Osteoblast (primary cell): Measurements from ENCODE around the gene ANP32A. TPM values are rescaled to one million over a fixed set of nuclear protein-coding genes. Genes with fewer than 3 reads are reported as not detected.
A peak's percentile ranks its signal among the peaks of the same experiment; 100 is the strongest.

Experiments
- DNase-seq: peaks from one replicate; pipeline ENCODE4 v3.0.0; 2011; ENCODE audit warnings: low spot score, mixed read lengths; ENCODE audit not compliant: insufficient read length; ENCODE audit errors: missing footprints
- H2AFZ ChIP-seq: 2 replicates; pipeline ENCODE4 v1.6.0; 2011; ENCODE audit warnings: mild to moderate bottlenecking, low read length
- H3K27ac ChIP-seq: 2 replicates; pipeline ENCODE4 v1.5.1; 2011; ENCODE audit warnings: mild to moderate bottlenecking, low read depth, low read length, moderate library complexity
- H3K27me3 ChIP-seq: 2 replicates; pipeline ENCODE4 v1.6.0; 2012; ENCODE audit warnings: mild to moderate bottlenecking, control low read depth, inconsistent platforms, low read length, moderate library complexity; ENCODE audit not compliant: insufficient read depth
- H3K36me3 ChIP-seq: 2 replicates; pipeline ENCODE4 v1.5.1; 2011; ENCODE audit warnings: mild to moderate bottlenecking, low read length, control low read depth, moderate library complexity; ENCODE audit not compliant: insufficient read depth
- H3K4me1 ChIP-seq: 2 replicates; pipeline ENCODE4 v1.5.1; 2011; ENCODE audit warnings: mild to moderate bottlenecking, low read length, control low read depth, moderate library complexity; ENCODE audit not compliant: insufficient read depth
- H3K4me2 ChIP-seq: 2 replicates; pipeline ENCODE4 v1.6.0; 2011; ENCODE audit warnings: mild to moderate bottlenecking, low read length; ENCODE audit not compliant: insufficient read depth
- H3K4me3 ChIP-seq: fragments of 200-600 bp; sonication (generic); 3 replicates; pipeline ENCODE4 v1.5.1; 2012; ENCODE audit warnings: mild to moderate bottlenecking, low read length, inconsistent platforms; ENCODE audit not compliant: insufficient read depth
- H3K79me2 ChIP-seq: 2 replicates; pipeline ENCODE4 v1.6.0; 2012; ENCODE audit warnings: mild to moderate bottlenecking, low read length, control low read depth, inconsistent platforms; ENCODE audit not compliant: insufficient read depth
- H3K9me3 ChIP-seq: 2 replicates; pipeline ENCODE4 v1.5.1; 2011; ENCODE audit warnings: low read depth, low read length, control low read depth
- H4K20me1 ChIP-seq: 2 replicates; pipeline ENCODE4 v1.6.0; 2012; ENCODE audit warnings: mild to moderate bottlenecking, low read length, control low read depth; ENCODE audit not compliant: insufficient read depth
- total RNA-seq: library from RNA; depleted of rRNA; stranded (reverse); fragments of >200 nt; gene quantifications from 2 replicates; pipeline ENCODE4 v1.2.3, GENCODE V29; 2012
- TF ChIP-seq, protein P1 (sequence below): IDR thresholded peaks from 2 replicates; pipeline ENCODE4 v1.5.1; 2011; ENCODE audit warnings: mild to moderate bottlenecking, low read depth, low read length, moderate library complexity; ENCODE audit errors: extremely low read depth

ANP32A gene
- total RNA-seq, 1 donor = 29.7 TPM

DNA sequence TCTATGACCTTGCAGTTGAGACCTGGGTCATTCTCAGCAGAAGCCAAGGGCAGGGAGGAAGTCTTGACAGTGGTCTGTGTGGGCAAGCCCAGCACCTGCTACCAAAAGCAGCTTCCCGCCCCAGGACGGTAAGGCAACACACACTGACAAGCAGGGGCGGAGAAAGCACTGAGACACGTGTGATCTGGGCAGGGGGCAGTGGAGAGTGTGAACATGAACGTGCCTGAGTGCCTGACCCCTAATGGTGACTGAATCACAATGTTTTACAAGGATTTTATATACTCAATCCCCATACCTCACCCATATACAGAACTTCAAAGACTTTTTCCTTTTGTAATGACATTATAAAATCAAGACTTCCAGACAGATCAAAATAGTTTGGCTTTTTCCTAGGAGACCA, 35.2 kb downstream of the ANP32A start:
- Histone ChIP-seq H3K79me2 (peaks cover 30% of the 10 kb centered on the region), H3K4me3 (no peak overlapping the region), H3K27me3 (no peaks in the 10 kb centered on the region), H3K27ac (no peak overlapping the region), H3K4me2 (no peak overlapping the region), H3K9me3 (no peaks in the 10 kb centered on the region), H2AFZ (no peak overlapping the region), H4K20me1 (peaks cover 27% of the 10 kb centered on the region), H3K36me3 (peaks cover 50% of the 10 kb centered on the region), H3K4me1 (no peaks in the 10 kb centered on the region)
- DNase-seq = no peak
- TF ChIP-seq, protein P1, sequence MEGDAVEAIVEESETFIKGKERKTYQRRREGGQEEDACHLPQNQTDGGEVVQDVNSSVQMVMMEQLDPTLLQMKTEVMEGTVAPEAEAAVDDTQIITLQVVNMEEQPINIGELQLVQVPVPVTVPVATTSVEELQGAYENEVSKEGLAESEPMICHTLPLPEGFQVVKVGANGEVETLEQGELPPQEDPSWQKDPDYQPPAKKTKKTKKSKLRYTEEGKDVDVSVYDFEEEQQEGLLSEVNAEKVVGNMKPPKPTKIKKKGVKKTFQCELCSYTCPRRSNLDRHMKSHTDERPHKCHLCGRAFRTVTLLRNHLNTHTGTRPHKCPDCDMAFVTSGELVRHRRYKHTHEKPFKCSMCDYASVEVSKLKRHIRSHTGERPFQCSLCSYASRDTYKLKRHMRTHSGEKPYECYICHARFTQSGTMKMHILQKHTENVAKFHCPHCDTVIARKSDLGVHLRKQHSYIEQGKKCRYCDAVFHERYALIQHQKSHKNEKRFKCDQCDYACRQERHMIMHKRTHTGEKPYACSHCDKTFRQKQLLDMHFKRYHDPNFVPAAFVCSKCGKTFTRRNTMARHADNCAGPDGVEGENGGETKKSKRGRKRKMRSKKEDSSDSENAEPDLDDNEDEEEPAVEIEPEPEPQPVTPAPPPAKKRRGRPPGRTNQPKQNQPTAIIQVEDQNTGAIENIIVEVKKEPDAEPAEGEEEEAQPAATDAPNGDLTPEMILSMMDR = no peak

DNA sequence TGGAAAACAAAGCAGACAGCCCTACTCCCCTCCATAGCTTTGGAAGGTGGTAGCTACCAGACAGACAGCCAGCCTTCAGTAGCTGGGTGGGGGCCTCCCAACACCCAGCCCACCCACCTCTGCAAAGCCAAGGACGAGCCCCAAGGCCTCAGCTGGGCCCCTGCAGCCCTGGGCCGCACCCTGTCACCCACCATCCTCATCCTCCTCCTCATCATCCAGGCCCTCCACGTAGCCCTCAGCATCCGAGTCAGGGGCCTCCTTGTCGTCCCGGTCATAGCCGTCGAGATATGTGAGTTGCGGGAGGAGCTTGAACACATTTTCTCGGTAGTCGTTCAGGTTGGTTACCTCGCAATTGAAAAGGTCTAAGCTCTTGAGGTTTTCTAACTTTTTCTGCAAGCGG, 36.5 kb downstream of the ANP32A start:
- H3K36me3 ChIP-seq = peaks cover 58% of the 10 kb centered on the region
- H3K4me2 ChIP-seq = no peak overlapping the region
- no peaks in the 10 kb centered on the region for H3K27me3 ChIP-seq
- H3K79me2 ChIP-seq = peaks cover 16% of the 10 kb centered on the region
- H4K20me1 ChIP-seq = peaks cover 20% of the 10 kb centered on the region
- H3K4me3 ChIP-seq = no peak overlapping the region
- no peaks in the 10 kb centered on the region for H3K9me3 ChIP-seq
- TF ChIP-seq, protein P1 = no peak
- H3K4me1 ChIP-seq = no peaks in the 10 kb centered on the region
- no peak for DNase-seq
- no peak overlapping the region for H3K27ac ChIP-seq
- H2AFZ ChIP-seq = no peak overlapping the region

DNA sequence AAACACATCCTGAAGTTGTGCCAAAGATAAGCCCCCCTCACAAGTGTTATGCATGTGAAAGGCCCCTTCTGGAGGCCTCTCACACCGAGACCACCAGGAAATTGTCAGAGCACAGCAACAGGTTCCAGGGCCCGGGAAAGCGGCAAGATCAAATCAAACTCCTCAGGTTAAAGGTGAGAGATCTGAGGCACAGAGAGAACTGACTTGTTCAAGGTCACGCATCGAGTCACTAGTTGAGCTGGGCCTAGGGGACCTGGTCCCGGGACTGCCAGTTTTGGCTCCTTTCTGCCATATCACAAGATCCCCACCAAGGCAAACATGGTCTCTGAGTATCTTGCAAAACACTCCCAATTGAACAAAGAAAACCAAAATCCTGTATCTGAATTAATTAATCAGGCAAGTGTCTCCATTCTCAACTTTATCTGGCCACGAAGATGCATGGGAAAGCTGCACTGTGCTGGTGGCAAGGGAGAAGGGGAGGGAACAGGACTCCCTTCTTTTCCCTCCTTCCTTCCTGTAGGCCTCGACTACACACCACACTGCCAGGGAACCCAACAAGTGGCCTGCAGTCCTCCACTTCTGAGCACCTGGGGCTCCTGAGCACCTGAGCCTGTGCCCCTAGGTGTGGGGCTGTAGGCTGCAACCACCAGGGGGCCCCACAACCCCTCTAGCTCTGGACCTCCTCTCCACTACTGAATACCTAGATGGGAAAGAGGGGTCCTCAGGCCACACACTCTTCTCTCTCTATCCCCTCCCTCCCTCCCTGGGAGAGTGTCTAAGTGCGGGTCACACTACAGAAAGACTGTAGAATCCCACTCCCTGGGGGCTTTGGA, 37.3 kb downstream of the ANP32A start:
- Histone ChIP-seq H3K4me1 (no peaks in the 10 kb centered on the region), H3K79me2 (peaks cover 11% of the 10 kb centered on the region), H2AFZ (no peak overlapping the region), H3K27ac (no peak overlapping the region), H3K4me2 (no peak overlapping the region), H4K20me1 (peaks cover 16% of the 10 kb centered on the region), H3K27me3 (no peaks in the 10 kb centered on the region), H3K9me3 (no peaks in the 10 kb centered on the region), H3K4me3 (no peak overlapping the region), H3K36me3 (peaks cover 64% of the 10 kb centered on the region)
- no peak for DNase-seq
- TF ChIP-seq, protein P1 = peak; percentile 54

DNA sequence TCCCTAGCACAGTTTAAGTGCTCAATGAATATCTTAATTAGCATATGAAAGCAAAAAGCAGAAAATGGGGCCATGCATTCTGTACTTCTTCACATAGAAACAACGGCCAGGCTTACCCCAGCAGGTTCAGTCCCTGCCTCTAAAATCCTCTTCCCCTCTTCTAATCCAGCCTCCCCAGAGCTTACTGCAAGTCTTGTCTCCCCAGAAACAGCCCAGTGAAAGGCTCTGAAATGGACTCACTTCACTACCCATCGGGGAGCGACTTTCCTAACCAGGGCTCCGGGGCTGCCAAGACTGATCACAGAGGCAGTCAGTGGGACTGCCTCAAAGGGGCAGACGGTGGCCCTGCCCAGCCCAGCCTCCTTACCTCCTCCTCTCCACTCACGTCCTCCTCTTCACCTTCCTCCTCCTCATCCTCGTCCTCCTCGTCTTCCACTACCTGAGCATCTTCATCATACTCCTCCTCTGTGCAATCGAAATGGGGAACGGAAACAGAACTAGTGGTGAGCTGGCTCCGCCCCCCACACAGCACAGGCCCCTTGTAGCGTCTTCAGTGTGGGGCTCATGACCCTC, 38.0 kb downstream of the ANP32A start:
- no peak for DNase-seq
- peaks cover 13% of the 10 kb centered on the region for H4K20me1 ChIP-seq

More for the DNA sequence above, 38.0 kb downstream of the ANP32A start:
- no peak overlapping the region for H2AFZ ChIP-seq
- H3K27me3 ChIP-seq = no peaks in the 10 kb centered on the region
- no peak overlapping the region for H3K27ac ChIP-seq
- no peaks in the 10 kb centered on the region for H3K4me1 ChIP-seq
- peaks cover 70% of the 10 kb centered on the region for H3K36me3 ChIP-seq
- H3K4me3 ChIP-seq = no peak overlapping the region
- no peaks in the 10 kb centered on the region for H3K9me3 ChIP-seq
- H3K4me2 ChIP-seq = no peak overlapping the region
- peaks cover 4% of the 10 kb centered on the region for H3K79me2 ChIP-seq
- TF ChIP-seq, protein P1 = no peak
